WTC11 (cell line): ENCODE measurements around the gene URB1. TPM values are rescaled to one million over a fixed set of nuclear protein-coding genes. Genes with fewer than 3 reads are reported as not detected.

Experiments
- ATAC-seq: fragments of 200-7000 bp; cut with Tn5 transposase; 2 replicates; pipeline ENCODE4 v1.10.0; 2021; ENCODE audit warnings: mild to moderate bottlenecking, moderate library complexity
- CTCF ChIA-PET: fragments of 300-600 bp; sonication (Branson Sonifier 250); formaldehyde crosslinking; loops from one replicate; lab custom pipeline; 2021; ENCODE audit warnings: antibody characterized with exemption; lab: Charles Lee
- POLR2A ChIA-PET: fragments of 350-600 bp; sonication (Branson Sonifier 250); formaldehyde crosslinking; loops from one replicate; lab custom pipeline; 2021; ENCODE audit warnings: antibody characterized with exemption; lab: Charles Lee
- DNase-seq: peaks from one replicate; pipeline ENCODE4 v3.0.0; 2021; ENCODE audit warnings: low spot score
- H3K27ac Mint-ChIP-seq: 2 replicates; pipeline ENCODE4 v1.8.0; 2021; ENCODE audit warnings: mixed read lengths
- H3K27me3 Mint-ChIP-seq: 2 replicates; pipeline ENCODE4 v1.8.0; 2021; ENCODE audit warnings: low read depth, mild to moderate bottlenecking, moderate library complexity, mixed read lengths
- H3K36me3 Mint-ChIP-seq: 2 replicates; pipeline ENCODE4 v1.8.0; 2021; ENCODE audit warnings: mixed read lengths
- H3K4me1 Mint-ChIP-seq: 2 replicates; pipeline ENCODE4 v1.8.0; 2022; ENCODE audit warnings: mixed read lengths
- H3K4me3 Mint-ChIP-seq: 2 replicates; pipeline ENCODE4 v1.8.0; 2021; ENCODE audit warnings: mild to moderate bottlenecking, moderate library complexity, mixed read lengths
- H3K9me3 Mint-ChIP-seq: 2 replicates; pipeline ENCODE4 v1.8.0; 2021; ENCODE audit warnings: mixed read lengths
- ARID4B ChIP-seq: sonication (generic); formaldehyde crosslinking; IDR thresholded peaks from 2 replicates; pipeline ENCODE4 v1.8.0; 2023; ENCODE audit warnings: missing genetic modification reagents, mild to moderate bottlenecking, borderline replicate concordance
- E2F1 ChIP-seq: sonication (generic); formaldehyde crosslinking; IDR thresholded peaks from 2 replicates; pipeline ENCODE4 v1.8.0; 2022; ENCODE audit warnings: mild to moderate bottlenecking, missing genetic modification reagents
- HMGXB4 ChIP-seq: sonication (generic); formaldehyde crosslinking; IDR thresholded peaks from 2 replicates; pipeline ENCODE4 v1.8.1; 2023; ENCODE audit warnings: mild to moderate bottlenecking, moderate library complexity, missing genetic modification reagents
- NFATC4 ChIP-seq: fragments of 250-450 bp; sonication (Bioruptor Pico); IDR thresholded peaks from 2 replicates; pipeline ENCODE4 v1.9.0; 2021; ENCODE audit warnings: mild to moderate bottlenecking
- NFYB ChIP-seq: sonication (generic); formaldehyde crosslinking; conservative IDR thresholded peaks from 2 replicates; pipeline ENCODE4 v1.8.0; 2022; ENCODE audit warnings: low read depth, missing genetic modification reagents
- PRDM15 ChIP-seq: sonication (generic); formaldehyde crosslinking; IDR thresholded peaks from 2 replicates; pipeline ENCODE4 v1.8.0; 2022; ENCODE audit warnings: missing genetic modification reagents
- PREB ChIP-seq: sonication (generic); formaldehyde crosslinking; IDR thresholded peaks from 2 replicates; pipeline ENCODE4 v1.8.1; 2022; ENCODE audit warnings: mild to moderate bottlenecking, missing genetic modification reagents, moderate library complexity, borderline replicate concordance
- SMAD4 ChIP-seq: sonication (generic); formaldehyde crosslinking; IDR thresholded peaks from 2 replicates; pipeline ENCODE4 v1.8.0; 2022; ENCODE audit warnings: mild to moderate bottlenecking, missing genetic modification reagents
- ZNF263 ChIP-seq: sonication (generic); formaldehyde crosslinking; IDR thresholded peaks from 2 replicates; pipeline ENCODE4 v1.8.1; 2022; ENCODE audit warnings: low read depth, mild to moderate bottlenecking, moderate library complexity, missing genetic modification reagents
- ZNF416 ChIP-seq: fragments of 250-450 bp; sonication (Bioruptor Pico); IDR thresholded peaks from 2 replicates; pipeline ENCODE4 v1.9.0; 2021; ENCODE audit warnings: mild to moderate bottlenecking, inconsistent platforms
- ZNF532 ChIP-seq: fragments of 250-450 bp; sonication (Bioruptor Pico); IDR thresholded peaks from 2 replicates; pipeline ENCODE4 v1.9.0; 2021; ENCODE audit warnings: mild to moderate bottlenecking, borderline replicate concordance
- total RNA-seq: library from RNA; stranded (reverse); gene quantifications from 3 replicates; pipeline ENCODE4 v1.2.3, GENCODE V29; 2021

The URB1 gene
- total RNA-seq, 1 experiment from 2014 or later, result 38.7 TPM

GRCh38 chr21:32427958-32428623 is 35.3 kb upstream of the URB1 start:
- ATAC-seq, result 0 out of 2 replicates have a peak, but pooled peaks have one; percentile 26
- TF ChIP-seq SMAD4 (CRISPR knock-in tag), result no peak
- TF ChIP-seq PRDM15 (CRISPR knock-in tag), result peak; percentile 63; the same call in 1 of the 2 replicates
- TF ChIP-seq, all 79 proteins: peak for 1
- POLR2A ChIA-PET, result no interaction called here
- H3K9me3 Mint-ChIP-seq, result peaks cover 21% of the 10 kb centered on the region
- no peak overlapping the region for H3K27ac Mint-ChIP-seq
- H3K36me3 Mint-ChIP-seq, result peaks cover 12% of the 10 kb centered on the region
- peaks cover 3% of the 10 kb centered on the region; the same call in 1 of the 2 replicates for H3K27me3 Mint-ChIP-seq
- CTCF ChIA-PET, result interaction anchor here (0.9 kb wide), 1 partner anchor 173 kb away, joined by 4 read pairs; no protein-coding TSS in a partner anchor
- peaks cover 14% of the 10 kb centered on the region for H3K4me1 Mint-ChIP-seq
- no peak for DNase-seq
- no peak overlapping the region for H3K4me3 Mint-ChIP-seq

GRCh38 chr21:32426592-32427051 is 33.8 kb upstream of the URB1 start:
- peaks cover 24% of the 10 kb centered on the region for H3K36me3 Mint-ChIP-seq
- H3K4me3 Mint-ChIP-seq, result no peak overlapping the region
- ChIA-PET CTCF (interaction anchor here (0.9 to 1.2 kb wide), 2 partner anchors 11 to 23 kb away, joined by 3 read pairs; no protein-coding TSS in a partner anchor), POLR2A (no interaction called here)
- no peak overlapping the region for H3K27ac Mint-ChIP-seq
- peaks cover 26% of the 10 kb centered on the region for H3K9me3 Mint-ChIP-seq
- H3K27me3 Mint-ChIP-seq, result peaks cover 6% of the 10 kb centered on the region; the same call in 1 of the 2 replicates
- DNase-seq, result no peak
- ATAC-seq, result no peak
- H3K4me1 Mint-ChIP-seq, result peaks cover 14% of the 10 kb centered on the region
- TF ChIP-seq ZNF263 (CRISPR knock-in tag) (no peak), NFATC4 (CRISPR knock-in tag) (no peak), ZNF532 (CRISPR knock-in tag) (no peak)

- ATAC-seq (no peak), DNase-seq (no peak)
- Mint-ChIP-seq H3K27ac (no peak overlapping the region), H3K36me3 (peaks cover 24% of the 10 kb centered on the region), H3K4me3 (no peak overlapping the region), H3K9me3 (peaks cover 24% of the 10 kb centered on the region), H3K4me1 (peaks cover 14% of the 10 kb centered on the region), H3K27me3 (peaks cover 6% of the 10 kb centered on the region; the same call in 1 of the 2 replicates)
- ChIA-PET CTCF (interaction anchor here (0.9 to 1.2 kb wide), 2 partner anchors 10 to 23 kb away, joined by 3 read pairs; no protein-coding TSS in a partner anchor), POLR2A (no interaction called here)
- no peak for TF ChIP-seq NFYB (CRISPR knock-in tag)
- no peak for TF ChIP-seq E2F1 (CRISPR knock-in tag)
- TF ChIP-seq PREB (CRISPR knock-in tag), result no peak
- no peak for TF ChIP-seq ARID4B
- TF ChIP-seq HMGXB4 (CRISPR knock-in tag), result no peak
- TF ChIP-seq ZNF416 (CRISPR knock-in tag), result no peak
Observed at GRCh38 chr21:32426066-32426465, 33.3 kb upstream of the URB1 start.
